Esophagus squamous epithelium (tissue), 4 donors: ENCODE measurements around the gene DROSHA.

ENCODE experiments used
- CTCF ChIP-seq, 6 experiments: fragments of 450-650 bp in 4 of 6; fragments of 200-600 bp in 2 of 6; sonication (generic) in 2 of 6; IDR thresholded peaks; one replicate each; pipeline ENCODE4 v1.5.1; 2016 to 2019; ENCODE audit warnings: antibody characterized with exemption in 6 of 6, mild to moderate bottlenecking in 4 of 6, moderate library complexity in 4 of 6
- POLR2A ChIP-seq, 4 donors: fragments of 450-650 bp; IDR thresholded peaks; one replicate each; pipeline ENCODE4 v1.6.1; 2017; ENCODE audit warnings: antibody characterized with exemption in 4 of 4, mild to moderate bottlenecking in 4 of 4, moderate library complexity in 3 of 4

GRCh38 chr5:31534527-31535046 lies 2.7 kb upstream of the DROSHA start:
- no peak for TF ChIP-seq CTCF (IDR thresholded peaks at IDR 0.05)
- TF ChIP-seq POLR2A (IDR thresholded peaks at IDR 0.05): no peak
